GM20431 (cell line): ENCODE data around the gene RTEL1.
"Not testable (repeated sequence)": the region's sequence is repeated elsewhere in the genome, so short reads cannot be mapped to it uniquely, and the experiment has no call there.

Experiments used
- in situ Hi-C: fragments of 300-500 bp; cut with MseI, MboI; formaldehyde crosslinking; loops from one replicate; pipeline ENCODE4 v1.15.0; 2020; ENCODE audit warnings: low sequenced_read_pairs; ENCODE audit not compliant: unreplicated experiment

Gene RTEL1

DNA sequence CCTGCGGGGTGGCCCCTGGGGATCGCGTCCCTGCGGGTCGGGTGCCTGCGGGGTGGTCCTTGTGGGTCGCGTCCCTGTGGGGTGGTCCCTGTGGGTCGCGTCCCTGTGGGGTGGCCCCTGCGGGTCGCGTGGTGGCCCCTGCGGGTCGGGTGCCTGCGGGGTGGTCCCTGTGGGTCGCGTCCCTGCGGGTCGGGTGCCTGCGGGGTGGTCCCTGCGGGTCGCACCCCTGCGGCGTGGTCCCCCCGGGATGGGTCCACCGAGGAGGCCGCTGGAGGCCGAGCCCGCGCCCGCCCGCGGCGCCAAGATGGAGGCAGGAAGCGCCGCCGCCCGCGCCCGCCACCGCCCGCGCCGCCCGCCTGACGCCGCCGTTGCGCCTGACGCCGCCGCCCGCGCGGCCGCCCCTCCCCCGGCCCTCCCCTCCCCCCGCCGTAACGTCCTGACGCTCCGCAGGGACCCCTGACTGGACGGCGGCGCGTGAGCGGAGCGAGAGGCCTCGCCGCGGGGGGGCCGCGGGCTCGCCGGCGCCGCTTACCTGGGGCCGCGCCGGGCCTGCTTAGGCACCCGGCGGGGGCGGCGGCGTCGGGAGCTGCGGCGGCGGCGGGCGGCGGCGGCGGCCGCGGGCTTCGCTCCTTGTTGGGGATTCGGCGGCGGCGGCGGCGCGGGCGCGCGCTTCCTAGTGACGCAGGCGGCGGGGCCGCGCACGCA, 31.5 kb upstream of the RTEL1 start, which contains the start of gene GMEB2:
TSS of gene GMEB2 (minus strand) at position 678 of the 705 bp plus-strand sequence. CDS start 7,704 bp downstream, outside the sequence.
- in situ Hi-C loops, result no loop called here

DNA sequence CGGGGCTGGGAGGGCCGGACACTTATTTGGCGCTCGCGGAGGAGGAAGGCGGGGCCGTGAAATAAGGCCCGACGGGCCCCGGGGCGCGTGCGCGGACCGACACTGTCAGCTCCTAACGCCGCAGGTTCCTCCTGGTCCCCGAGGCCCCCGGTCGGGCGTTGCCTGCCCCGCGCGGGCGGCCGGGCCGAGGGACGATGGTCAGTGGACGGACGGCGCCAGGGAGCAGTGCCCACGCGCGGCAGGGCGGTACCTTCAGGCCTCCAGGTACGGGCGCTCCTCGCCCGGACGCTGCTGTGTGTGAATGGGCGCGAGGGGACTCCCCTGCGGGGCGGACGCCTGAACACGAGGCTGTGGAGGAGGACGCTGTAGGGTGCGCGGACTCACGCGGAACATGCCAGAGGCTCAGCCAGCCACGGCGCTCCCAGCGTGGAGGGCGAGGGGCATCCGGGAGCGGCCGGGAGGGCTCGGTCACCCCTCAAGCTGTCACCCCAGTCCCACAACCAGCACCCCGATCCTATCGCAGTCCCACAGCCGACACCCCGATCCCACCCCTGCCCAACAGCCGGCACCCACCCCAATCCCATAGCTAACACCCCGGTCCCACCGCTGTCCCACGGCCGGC, 30.9 kb upstream of the RTEL1 start:
- in situ Hi-C loops, result no loop called here

DNA sequence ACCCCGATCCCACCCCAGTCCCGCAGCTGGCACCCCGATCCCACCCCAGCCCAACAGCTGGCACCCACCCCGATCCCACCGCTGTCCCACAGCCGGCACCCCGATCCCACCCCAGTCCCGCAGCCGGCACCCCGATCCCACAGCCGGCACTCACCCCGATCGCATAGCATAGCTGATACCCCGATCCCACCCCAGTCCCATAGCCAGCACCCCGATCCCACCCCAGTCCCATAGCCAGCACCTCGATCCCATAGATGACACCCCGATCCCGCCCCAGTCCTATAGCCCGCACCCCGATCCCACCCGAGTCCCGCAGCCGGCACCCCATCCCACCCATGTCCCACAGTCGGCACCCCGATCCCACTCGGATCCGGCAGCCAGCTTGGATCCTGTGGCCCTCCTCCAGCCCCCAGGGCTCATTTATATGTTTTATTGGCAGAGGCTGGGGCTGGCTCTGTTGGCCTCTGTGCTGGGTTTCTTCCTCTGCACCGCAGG, 30.3 kb upstream of the RTEL1 start:
- in situ Hi-C loops, result no loop called here

DNA sequence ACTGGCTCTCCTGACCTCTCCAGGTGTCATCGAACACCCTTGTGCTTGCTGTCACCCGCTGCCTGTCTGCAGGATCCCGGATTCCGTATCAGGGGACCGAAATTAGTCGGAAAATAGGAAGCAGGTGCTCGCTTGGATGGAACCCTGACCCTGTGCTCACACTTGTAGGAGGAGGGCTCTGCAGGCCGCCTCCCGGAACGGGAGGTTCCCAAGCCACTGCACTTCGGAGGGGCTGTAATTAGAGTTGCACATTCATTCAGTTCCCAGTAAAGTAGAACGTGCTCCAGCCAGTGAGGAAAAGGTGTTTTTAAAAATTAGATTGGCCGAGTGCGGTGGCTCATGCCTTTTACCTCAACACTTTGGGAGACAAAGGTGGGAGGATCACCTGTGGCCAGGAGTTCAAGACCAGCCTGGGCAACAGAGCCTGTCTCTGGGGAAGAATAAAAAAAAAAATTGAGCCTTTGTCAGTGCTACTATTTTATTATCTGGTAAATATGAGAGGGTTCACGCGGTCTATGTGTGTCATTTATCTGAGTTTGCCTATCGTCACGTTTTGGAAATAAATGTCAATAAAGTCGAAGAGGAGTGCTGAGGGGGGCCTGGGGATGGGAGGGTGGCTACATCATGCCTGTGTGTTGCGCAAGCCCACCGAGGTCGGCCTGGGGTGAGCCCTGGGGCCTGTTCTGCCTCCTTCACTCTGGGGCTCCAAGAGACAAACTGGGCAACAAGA, 29.7 kb upstream of the RTEL1 start:
- in situ Hi-C loops, result no loop called here

DNA sequence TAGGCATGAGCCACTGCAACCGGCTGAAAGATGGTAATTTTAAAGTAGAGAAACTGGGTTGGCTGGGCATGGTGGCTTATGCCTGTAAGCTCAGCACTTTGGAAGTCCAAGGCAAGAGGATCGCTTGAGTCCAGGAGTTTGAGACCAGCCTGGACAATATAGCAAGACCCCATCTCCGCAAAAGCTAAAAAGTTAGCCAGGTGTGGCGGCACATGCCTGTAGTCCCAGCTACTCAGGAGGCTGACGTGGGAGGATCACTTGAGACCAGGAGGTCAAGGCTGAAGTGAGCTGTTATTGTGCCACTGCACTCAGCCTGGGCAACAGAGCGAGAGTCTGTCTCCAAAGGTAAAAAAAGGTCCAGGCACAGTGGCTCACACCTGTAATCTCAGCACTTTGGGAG, 27.2 kb upstream of the RTEL1 start:
- in situ Hi-C loops, result not testable (repeated sequence)

DNA sequence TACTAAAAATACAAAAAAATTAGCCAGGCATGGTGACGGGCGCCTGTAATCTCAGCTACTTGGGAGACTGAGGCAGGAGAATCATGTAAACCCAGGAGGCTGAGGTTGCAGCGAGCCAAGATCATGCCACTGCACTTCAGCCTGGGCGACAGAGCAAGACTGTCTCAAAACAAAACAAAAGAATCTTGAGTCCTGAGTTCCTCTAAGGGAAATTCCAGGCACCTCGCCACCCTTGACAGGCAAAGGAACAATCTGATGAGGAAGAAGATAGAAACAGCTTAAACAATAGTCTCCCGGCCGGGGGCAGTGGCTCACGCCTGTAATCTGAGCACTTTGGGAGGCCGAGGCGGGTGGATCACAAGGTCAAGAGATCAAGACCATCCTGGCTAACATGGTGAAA, 26.7 kb upstream of the RTEL1 start:
- in situ Hi-C loops, result not testable (repeated sequence)

DNA sequence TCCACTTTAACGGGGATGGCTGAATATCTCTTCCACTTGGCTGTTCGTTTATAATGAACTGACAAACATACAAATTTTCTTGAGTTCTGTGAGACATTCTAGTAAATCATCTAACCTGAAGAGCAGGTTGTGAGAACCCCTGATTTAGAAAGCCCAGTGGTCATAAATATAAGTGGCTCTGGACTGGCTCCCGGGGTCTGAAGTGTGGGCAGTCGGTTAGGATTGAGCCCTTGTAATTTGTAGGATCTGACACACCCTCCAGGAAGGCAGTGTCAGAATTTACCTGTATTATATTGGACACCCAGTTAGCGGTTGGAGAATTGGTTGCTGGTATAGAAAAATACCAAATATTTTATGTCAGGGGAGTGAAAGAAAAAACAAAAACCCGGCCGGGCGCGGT, 24.4 kb upstream of the RTEL1 start:
- in situ Hi-C loops, result no loop called here

DNA sequence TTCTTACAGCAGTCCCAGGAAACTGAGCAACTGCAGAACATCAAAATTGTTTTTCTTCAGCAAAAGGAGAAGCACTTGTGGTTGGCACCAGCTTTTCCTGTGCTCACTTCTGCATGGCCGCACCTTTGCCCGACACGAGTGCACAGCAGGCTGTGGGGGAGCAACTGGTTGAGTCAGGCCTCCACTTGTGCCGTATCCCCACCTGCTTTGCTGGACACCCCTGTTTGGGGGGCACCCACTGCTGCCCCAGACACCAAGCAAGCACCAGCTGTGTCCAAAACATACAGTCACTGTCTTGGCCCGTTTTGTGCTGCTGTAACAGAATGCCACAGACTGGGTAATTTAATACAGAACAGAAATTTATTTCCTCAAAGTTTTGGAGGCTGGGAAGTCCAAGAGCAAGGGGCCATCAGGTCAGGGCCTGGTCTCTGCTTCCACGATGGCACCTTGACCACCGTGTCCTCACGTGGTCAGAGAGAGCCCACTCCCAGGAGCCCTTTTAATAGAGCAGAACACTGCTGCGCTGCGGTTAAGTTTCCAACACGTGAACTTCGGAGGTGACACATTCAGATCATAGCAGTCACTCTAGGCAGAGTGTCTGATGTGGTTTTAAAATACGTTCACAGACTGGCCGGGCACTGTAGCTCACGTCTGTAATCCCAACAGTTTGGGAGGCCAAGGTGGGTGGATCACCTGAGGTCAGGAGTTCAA, 22.5 kb upstream of the RTEL1 start:
- in situ Hi-C loops, result no loop called here

DNA sequence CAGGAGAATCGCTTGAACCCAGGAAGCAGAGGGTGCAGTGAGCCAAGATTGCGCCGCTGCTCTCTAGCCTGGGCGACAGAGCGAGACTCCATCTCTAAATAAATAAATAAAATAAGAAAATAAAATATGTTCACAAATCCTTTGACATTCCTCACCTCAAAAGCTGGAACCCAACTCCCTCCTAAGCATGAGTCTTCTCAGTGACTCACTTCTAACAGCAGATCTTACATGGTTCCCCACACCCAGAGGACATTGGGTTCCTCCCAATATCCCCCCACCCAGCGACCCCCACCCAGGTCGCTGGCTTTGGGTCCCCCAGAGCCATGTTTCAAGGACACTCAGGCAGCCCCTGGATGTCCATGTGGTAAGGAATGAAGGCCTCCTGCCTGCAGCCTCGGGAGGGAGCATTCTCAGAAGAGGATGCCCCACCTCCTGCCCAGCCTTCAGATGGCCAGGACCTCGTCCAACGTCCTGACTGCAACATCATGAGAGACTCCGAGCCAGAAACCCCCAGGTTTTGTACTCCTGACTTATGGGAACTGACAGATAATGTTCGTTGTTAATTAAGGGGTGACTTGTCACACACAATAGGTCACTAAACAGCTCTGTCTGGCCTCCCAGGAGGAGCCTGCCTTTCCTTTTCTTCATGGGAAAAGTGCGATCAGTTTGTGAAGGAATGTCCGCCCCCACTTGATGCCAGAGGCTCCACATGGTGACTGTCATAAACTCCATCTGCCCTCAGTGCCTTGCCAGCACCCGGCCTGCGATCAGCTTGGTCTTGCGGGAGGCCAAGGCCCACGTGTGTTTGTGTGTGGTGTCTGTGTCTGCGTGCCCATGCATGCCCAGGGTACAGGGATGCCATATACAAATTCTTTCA, 21.1 kb upstream of the RTEL1 start:
- in situ Hi-C loops, result no loop called here

DNA sequence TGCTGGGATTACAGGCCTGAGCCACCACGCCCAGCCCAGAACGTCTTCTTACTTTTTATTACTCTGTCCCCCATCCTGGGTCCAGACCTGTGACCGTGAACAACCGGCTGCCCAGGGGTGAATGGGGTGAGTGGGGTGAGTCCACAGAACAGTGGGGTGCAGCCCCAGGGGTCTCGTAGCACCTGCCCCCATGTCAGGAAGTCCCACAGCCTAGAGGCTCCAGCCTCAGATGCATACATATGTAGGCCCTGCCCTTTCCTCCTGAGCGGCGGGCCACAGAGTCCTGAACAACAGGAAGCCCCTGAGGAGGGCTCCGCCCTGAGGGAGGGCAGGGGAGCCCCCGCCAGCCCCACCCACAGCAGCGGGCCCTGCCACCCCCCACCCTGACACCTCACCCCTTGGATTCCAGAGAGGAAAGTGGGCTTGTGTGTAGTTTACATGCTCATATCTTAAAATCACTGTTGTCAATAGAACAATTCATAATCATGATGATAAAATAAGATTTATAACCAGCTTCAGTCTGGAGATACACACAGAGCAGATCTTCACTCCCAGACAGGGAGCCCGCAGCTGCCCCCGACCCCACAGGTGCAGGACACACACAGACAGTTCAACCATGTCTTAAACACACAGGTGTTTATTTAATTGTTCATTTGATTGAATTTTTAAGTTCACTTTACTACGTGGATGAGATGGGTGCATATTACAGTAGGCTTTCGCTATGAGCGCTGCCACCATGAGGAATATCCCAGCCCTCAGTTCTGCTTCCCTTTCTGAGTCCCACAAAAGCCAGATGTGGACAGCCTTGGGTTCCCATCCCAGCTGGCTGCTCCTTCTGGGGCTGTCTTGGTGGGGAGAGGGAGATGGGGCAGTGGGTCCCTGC, 18.8 kb upstream of the RTEL1 start:
- in situ Hi-C loops, result no loop called here

DNA sequence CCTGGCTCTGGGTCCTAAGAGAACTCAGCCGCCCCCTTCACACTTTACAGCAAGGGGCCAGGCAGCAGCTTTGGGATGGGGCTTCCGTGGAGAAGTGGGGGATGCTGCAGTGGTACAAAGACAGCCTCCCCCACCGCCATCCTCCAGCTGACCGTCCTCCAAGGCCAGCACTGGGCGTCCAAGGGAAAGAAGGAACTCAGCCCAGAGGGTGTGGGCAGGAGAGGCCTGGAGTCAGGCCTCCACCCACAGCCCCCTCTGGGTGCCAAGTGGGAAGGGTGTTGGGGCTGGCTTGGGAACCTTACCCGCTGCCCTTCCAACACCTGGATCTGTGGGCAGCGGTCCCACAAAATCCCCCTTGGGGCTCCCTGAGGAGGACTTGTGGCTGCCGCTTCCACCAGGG, 18.0 kb upstream of the RTEL1 start:
- in situ Hi-C loops, result no loop called here

DNA sequence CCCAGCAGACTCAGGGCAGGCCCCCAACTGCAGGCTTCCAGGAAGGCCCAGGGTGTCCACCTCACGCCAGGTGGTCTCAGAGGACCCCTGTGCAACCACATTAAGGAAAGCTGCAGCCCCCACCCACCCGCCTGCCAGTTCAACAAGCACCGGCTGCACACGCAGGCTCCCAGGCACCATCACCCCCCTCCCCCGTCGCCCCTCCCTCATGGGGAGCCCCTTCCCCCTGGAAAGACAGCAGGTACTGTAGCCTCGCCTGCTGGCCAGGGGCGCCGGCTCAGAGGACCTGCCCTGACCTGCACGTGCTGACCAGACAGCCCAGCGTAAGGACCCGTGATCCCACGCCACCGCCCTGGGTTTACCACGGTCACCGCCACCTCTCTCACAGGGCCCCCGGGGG, 17.4 kb upstream of the RTEL1 start:
- in situ Hi-C loops, result not testable (repeated sequence)

DNA sequence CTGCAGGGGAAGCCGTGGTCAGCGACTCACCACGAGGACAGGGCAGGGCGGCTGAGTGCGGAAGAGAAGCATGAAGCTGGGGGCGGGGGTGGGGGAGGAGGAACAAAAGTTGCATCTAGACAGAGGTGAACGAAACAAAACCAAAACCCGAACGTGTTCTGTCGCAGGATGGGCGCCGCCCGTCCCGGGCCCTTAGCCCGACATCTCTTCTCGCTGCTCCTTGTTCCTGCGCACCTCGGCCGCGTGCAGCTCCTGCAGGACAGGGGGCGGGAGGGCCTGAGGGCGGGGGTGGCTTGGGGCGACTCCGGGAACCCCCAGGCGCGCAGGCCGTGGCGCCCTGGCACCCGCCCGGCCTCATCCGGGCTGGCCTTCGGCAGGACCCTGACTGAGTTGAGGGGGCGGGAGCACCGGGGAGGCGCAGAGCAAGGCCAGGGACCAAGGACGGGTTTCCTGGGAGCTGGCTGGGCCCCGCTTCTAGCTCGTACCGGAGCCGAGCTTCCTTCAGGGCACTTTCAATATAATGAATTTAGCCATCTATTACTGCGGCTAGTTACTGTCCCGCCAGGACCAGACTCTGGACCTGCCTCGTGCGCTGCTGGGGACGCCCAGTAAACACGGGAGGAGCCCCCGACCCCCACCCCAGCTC, 16.8 kb upstream of the RTEL1 start:
- in situ Hi-C loops, result no loop called here

DNA sequence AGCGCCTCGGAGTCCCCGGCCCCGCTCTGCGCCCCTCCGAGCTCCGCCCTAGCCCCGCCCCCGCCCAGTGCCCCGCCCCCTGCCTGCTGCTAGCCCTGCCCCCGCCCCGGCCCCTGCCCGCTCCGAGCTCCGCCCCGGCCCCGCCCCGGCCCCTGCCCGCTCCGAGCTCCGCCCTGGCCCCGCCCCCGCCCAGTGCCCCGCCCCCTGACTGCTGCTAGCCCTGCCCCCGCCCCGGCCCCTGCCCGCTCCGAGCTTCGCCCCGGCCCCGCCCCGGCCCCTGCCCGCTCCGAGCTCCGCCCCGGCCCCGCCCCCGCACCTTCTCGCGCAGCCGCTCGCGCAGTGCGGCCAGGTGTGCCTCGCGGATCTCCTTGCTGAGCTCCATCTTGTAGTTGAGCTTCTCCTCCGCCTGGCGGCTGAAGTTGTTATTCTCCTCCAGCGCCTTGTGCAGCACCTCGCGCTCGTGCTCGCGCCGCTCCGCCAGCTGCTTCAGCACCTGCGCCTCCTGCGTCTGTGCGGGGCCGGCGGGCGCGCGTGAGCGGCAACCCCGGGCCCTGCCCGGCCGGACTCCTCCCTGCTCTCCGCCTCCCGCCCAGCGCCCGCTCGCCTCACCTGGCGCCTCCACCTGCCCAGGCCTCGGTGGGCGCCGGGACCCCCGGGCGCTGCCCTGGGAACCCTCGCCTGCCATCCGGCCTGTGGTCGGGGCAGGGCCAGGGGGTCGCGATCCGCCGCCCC, 16.2 kb upstream of the RTEL1 start:
- in situ Hi-C loops, result no loop called here

DNA sequence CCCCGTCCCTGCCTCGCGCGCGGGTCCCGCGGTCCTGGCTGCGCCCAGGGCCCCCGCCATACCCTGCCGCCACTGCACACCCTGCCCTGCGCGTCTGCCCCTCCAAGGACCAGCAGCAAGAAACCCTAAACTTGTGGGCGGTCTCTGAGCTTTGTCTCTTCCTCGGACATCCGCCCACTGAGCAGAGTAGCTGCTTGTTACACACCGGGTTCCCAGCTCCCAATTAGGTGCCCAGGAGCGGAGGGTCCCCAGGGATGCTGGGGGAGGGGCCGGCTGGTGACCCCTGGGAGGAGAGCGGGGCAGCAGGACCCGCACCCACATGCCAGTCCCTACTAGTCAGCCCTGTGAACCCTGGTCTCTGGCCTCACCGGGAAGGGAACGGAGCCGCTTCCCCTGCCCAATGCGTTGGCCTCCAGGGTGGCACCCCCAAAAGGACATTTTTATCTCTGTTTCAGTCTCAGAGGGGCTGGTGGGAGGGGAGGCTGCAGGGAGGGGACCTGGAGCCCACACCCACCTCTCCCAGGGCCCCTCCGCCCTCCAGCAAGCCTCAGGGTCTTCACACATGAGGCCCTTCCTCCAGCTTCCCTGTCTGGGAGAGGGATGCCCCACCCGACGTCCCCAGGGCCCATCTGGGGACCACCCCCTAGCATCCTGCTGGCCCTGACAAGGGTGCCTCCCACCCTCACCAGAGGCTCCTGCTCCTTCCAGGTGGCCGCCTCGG, 15.4 kb upstream of the RTEL1 start:
- in situ Hi-C loops, result no loop called here

DNA sequence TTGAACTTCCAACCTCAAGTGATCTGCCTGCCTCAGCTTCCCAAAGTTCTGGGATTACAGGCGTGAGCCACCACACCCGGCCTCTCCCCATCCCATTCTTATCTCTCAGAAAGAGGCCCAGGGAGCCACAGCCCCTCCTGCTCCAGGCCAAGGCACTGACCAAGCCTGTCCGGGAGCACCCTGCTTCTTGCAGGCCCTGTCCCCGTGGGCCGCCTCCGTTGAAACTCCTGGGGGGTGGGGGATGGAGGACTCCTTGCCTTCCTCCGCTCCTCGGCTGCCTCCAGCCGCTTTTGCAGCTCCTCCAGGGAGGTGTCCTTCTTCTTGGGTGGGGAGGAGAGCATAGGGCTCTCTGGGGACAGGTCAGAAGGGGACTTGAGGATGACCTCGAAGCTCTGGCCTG, 14.6 kb upstream of the RTEL1 start:
- in situ Hi-C loops, result no loop called here

DNA sequence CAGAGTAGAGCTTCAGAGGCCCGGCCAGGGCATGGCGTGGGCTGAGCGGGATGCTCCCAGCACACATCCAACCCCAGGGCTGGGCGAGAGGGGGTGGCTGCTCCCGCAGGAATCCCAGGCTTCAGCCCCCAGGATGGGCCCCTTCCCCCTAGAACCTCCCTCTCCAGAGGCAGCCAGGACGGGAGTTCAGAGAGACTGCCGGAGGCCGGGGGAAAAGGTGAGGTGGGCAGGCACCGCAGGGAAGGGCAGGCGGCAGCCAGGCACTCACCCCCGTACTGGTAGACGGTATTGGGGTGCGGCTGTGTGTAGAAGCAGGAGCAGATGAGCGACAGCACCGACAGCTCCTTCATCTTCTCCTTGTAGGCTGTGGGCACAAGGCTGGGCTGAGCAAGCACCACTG, 14.2 kb upstream of the RTEL1 start:
- in situ Hi-C loops, result no loop called here
